Activated CD4-positive, alpha-beta memory T cell treated with anti-CD3 and anti-CD28 coated beads for 36 hours (primary cell): ENCODE results near the gene CLDN4. TPM values are rescaled to one million over a fixed set of nuclear protein-coding genes. Genes with fewer than 3 reads are reported as not detected.

Source experiments
- CTCF ChIA-PET: fragments of 350-600 bp; sonication (Branson Sonifier 250); formaldehyde crosslinking; loops from one replicate; lab custom pipeline; 2021; ENCODE audit warnings: antibody characterized with exemption, inconsistent platforms; lab: Charles Lee
- POLR2A ChIA-PET: fragments of 350-600 bp; sonication (Branson Sonifier 250); formaldehyde crosslinking; loops from one replicate; lab custom pipeline; 2021; ENCODE audit warnings: antibody characterized with exemption; lab: Charles Lee
- DNase-seq: peaks from one replicate; pipeline ENCODE4 v3.0.0-alpha.2; 2020
- H3K27ac Mint-ChIP-seq: one replicate; pipeline ENCODE4 v1.8.0; 2021; ENCODE audit warnings: mixed read lengths
- H3K27me3 Mint-ChIP-seq: one replicate; pipeline ENCODE4 v1.8.0; 2021; ENCODE audit warnings: mixed read lengths
- H3K36me3 Mint-ChIP-seq: one replicate; pipeline ENCODE4 v1.8.0; 2021; ENCODE audit warnings: mixed read lengths
- H3K4me1 Mint-ChIP-seq: one replicate; pipeline ENCODE4 v1.8.0; 2021; ENCODE audit warnings: low read depth, mixed read lengths
- H3K4me3 Mint-ChIP-seq: one replicate; pipeline ENCODE4 v1.8.0; 2021; ENCODE audit warnings: mild to moderate bottlenecking, mixed read lengths
- H3K9me3 Mint-ChIP-seq: one replicate; pipeline ENCODE4 v1.8.0; 2021; ENCODE audit warnings: mixed read lengths
- intact Hi-C: fragments of 100-400 bp; cut with micrococcal nuclease; formaldehyde crosslinking; loops from one replicate; pipeline ENCODE4 v1.15.1; 2023
- total RNA-seq, 2 experiments: library from RNA; stranded (reverse); gene quantifications; one replicate each; pipeline ENCODE4 v1.2.3, GENCODE V29; 2021

The CLDN4 gene
- total RNA-seq, 2 experiments from 2014 or later = 0.14 to 0.17 TPM

- intact Hi-C loops = loop anchor here (1.0 to 5.0 kb wide), 5 partner anchors 8 to 243 kb away; partner anchors contain the start of genes ABHD11, METTL27 and STX1A
- Mint-ChIP-seq H3K27me3 (peaks cover 11% of the 10 kb centered on the region), H3K36me3 (no peaks in the 10 kb centered on the region), H3K9me3 (no peaks in the 10 kb centered on the region), H3K27ac (no peak overlapping the region), H3K4me1 (peaks cover 29% of the 10 kb centered on the region), H3K4me3 (no peak overlapping the region)
- ChIA-PET CTCF (interaction anchor here (0.6 to 1.2 kb wide), 4 partner anchors 24 to 244 kb away, joined by 3 to 5 read pairs (median 4); no protein-coding TSS in a partner anchor), POLR2A (no interaction called here)
- no peak for DNase-seq
Observed at GRCh38 chr7:73850781-73851207, 20.0 kb downstream of the CLDN4 start.

GRCh38 chr7:73851410-73852338 lies 20.9 kb downstream of the CLDN4 start:
- H3K9me3 Mint-ChIP-seq = no peaks in the 10 kb centered on the region
- H3K4me1 Mint-ChIP-seq = peaks cover 30% of the 10 kb centered on the region
- CTCF ChIA-PET = interaction anchor here (1.2 to 5.8 kb wide), 2 partner anchors 25 to 40 kb away, joined by 4 to 97 read pairs; no protein-coding TSS in a partner anchor
- peaks cover 13% of the 10 kb centered on the region for H3K27me3 Mint-ChIP-seq
- peak; percentile 55 for DNase-seq
- intact Hi-C loops = loop anchor here (1.0 to 5.0 kb wide), 5 partner anchors 9 to 244 kb away; partner anchors contain the start of genes ABHD11, METTL27 and STX1A
- no peak overlapping the region for H3K4me3 Mint-ChIP-seq
- peak overlapping the region; percentile 45 for H3K27ac Mint-ChIP-seq
- POLR2A ChIA-PET = no interaction called here
- H3K36me3 Mint-ChIP-seq = no peaks in the 10 kb centered on the region

GRCh38 chr7:73852500-73852899 lies 21.7 kb downstream of the CLDN4 start:
- no peak for DNase-seq
- H3K4me1 Mint-ChIP-seq = peaks cover 30% of the 10 kb centered on the region
- H3K9me3 Mint-ChIP-seq = no peaks in the 10 kb centered on the region
- H3K4me3 Mint-ChIP-seq = no peak overlapping the region
- ChIA-PET POLR2A (no interaction called here), CTCF (interaction anchor here (5.8 kb wide), 1 partner anchor 40 kb away, joined by 97 read pairs; no protein-coding TSS in a partner anchor)
- H3K27ac Mint-ChIP-seq = no peak overlapping the region
- H3K27me3 Mint-ChIP-seq = peaks cover 13% of the 10 kb centered on the region
- intact Hi-C loops = loop anchor here (5.0 kb wide), 2 partner anchors 135 to 245 kb away; partner anchors contain the start of gene STX1A
- no peaks in the 10 kb centered on the region for H3K36me3 Mint-ChIP-seq

- Mint-ChIP-seq H3K27me3 (peaks cover 23% of the 10 kb centered on the region), H3K4me3 (no peak overlapping the region), H3K9me3 (peaks cover 3% of the 10 kb centered on the region), H3K36me3 (no peaks in the 10 kb centered on the region), H3K4me1 (peaks cover 14% of the 10 kb centered on the region), H3K27ac (no peak overlapping the region)
- POLR2A ChIA-PET = no interaction called here
- intact Hi-C loops = no loop called here
- CTCF ChIA-PET = interaction anchor here (1.3 to 5.8 kb wide), 5 partner anchors 11 to 250 kb away, joined by 3 to 97 read pairs (median 5); no protein-coding TSS in a partner anchor
- DNase-seq = no peak
Observed at GRCh38 chr7:73856941-73857340, 26.1 kb downstream of the CLDN4 start.

GRCh38 chr7:73858807-73859206 lies 28.0 kb downstream of the CLDN4 start:
- peaks cover 20% of the 10 kb centered on the region for H3K27me3 Mint-ChIP-seq
- DNase-seq = no peak
- ChIA-PET POLR2A (no interaction called here), CTCF (interaction anchor here (0.6 kb wide), 1 partner anchor 37 kb away, joined by 3 read pairs; no protein-coding TSS in a partner anchor)
- no peak overlapping the region for H3K27ac Mint-ChIP-seq
- intact Hi-C loops = no loop called here
- peaks cover 8% of the 10 kb centered on the region for H3K4me1 Mint-ChIP-seq
- peaks cover 3% of the 10 kb centered on the region for H3K9me3 Mint-ChIP-seq
- H3K4me3 Mint-ChIP-seq = no peak overlapping the region
- H3K36me3 Mint-ChIP-seq = no peaks in the 10 kb centered on the region

GRCh38 chr7:73860859-73861258 lies 30.1 kb downstream of the CLDN4 start, which contains the start of gene TMEM270:
TMEM270 (plus strand) TSS chr7:73861159; CDS start chr7:73861195, 36 bp downstream.
- POLR2A ChIA-PET = no interaction called here
- CTCF ChIA-PET = no interaction called here
- DNase-seq = no peak
- intact Hi-C loops = no loop called here
- H3K27ac Mint-ChIP-seq = no peak within 1 kb of the TSS
- peaks cover 3% of the 10 kb centered on the region for H3K9me3 Mint-ChIP-seq
- H3K4me3 Mint-ChIP-seq = no peak within 1 kb of the TSS
- H3K36me3 Mint-ChIP-seq = no peaks in the 10 kb centered on the region
- peaks cover under 1% of the 10 kb centered on the region for H3K4me1 Mint-ChIP-seq
- peaks cover 11% of the 10 kb centered on the region for H3K27me3 Mint-ChIP-seq

- H3K9me3 Mint-ChIP-seq = peaks cover 3% of the 10 kb centered on the region
- no peak overlapping the region for H3K27ac Mint-ChIP-seq
- CTCF ChIA-PET = no interaction called here
- intact Hi-C loops = no loop called here
- peaks cover 11% of the 10 kb centered on the region for H3K27me3 Mint-ChIP-seq
- H3K4me3 Mint-ChIP-seq = no peak overlapping the region
- POLR2A ChIA-PET = no interaction called here
- no peaks in the 10 kb centered on the region for H3K4me1 Mint-ChIP-seq
- H3K36me3 Mint-ChIP-seq = no peaks in the 10 kb centered on the region
- DNase-seq = no peak
Observed at GRCh38 chr7:73861305-73861704, 30.5 kb downstream of the CLDN4 start.

GRCh38 chr7:73864981-73865711 lies 34.4 kb downstream of the CLDN4 start:
- ChIA-PET CTCF (interaction anchor here (0.9 to 1.3 kb wide), 7 partner anchors 53 to 163 kb away, joined by 3 to 5 read pairs (median 3); no protein-coding TSS in a partner anchor), POLR2A (no interaction called here)
- Mint-ChIP-seq H3K27me3 (no peaks in the 10 kb centered on the region), H3K4me3 (no peak overlapping the region), H3K36me3 (no peaks in the 10 kb centered on the region), H3K9me3 (no peaks in the 10 kb centered on the region), H3K4me1 (no peaks in the 10 kb centered on the region), H3K27ac (no peak overlapping the region)
- no peak for DNase-seq
- intact Hi-C loops = no loop called here

- Mint-ChIP-seq H3K4me1 (no peaks in the 10 kb centered on the region), H3K4me3 (no peak overlapping the region), H3K27ac (no peak overlapping the region), H3K27me3 (no peaks in the 10 kb centered on the region), H3K36me3 (no peaks in the 10 kb centered on the region), H3K9me3 (no peaks in the 10 kb centered on the region)
- intact Hi-C loops = loop anchor here (1.0 kb wide), 1 partner anchor 160 kb away; no protein-coding TSS in a partner anchor
- ChIA-PET POLR2A (no interaction called here), CTCF (interaction anchor here (0.6 to 1.3 kb wide), 6 partner anchors 65 to 170 kb away, joined by 3 to 5 read pairs (median 3); no protein-coding TSS in a partner anchor)
- DNase-seq = peak; percentile 38
Observed at GRCh38 chr7:73865738-73866445, 35.1 kb downstream of the CLDN4 start.

- Mint-ChIP-seq H3K36me3 (no peaks in the 10 kb centered on the region), H3K4me3 (no peak overlapping the region), H3K27me3 (no peaks in the 10 kb centered on the region), H3K4me1 (no peaks in the 10 kb centered on the region), H3K9me3 (no peaks in the 10 kb centered on the region), H3K27ac (no peak overlapping the region)
- no peak for DNase-seq
- ChIA-PET POLR2A (no interaction called here), CTCF (interaction anchor here (0.6 to 1.3 kb wide), 4 partner anchors 65 to 169 kb away, joined by 3 to 5 read pairs (median 4); no protein-coding TSS in a partner anchor)
- intact Hi-C loops = loop anchor here (1.0 kb wide), 1 partner anchor 160 kb away; no protein-coding TSS in a partner anchor
Observed at GRCh38 chr7:73866446-73866767, 35.6 kb downstream of the CLDN4 start.
